IgD-negative memory B cell (primary cell): Measurements from ENCODE around the gene FAF1. TPM values are rescaled to one million over a fixed set of nuclear protein-coding genes. Genes with fewer than 3 reads are reported as not detected.
A peak's percentile ranks its signal among the peaks of the same experiment; 100 is the strongest.

Experiments used
- H3K27ac Mint-ChIP-seq, 3 donors: one replicate each; pipeline ENCODE4 v1.8.0; 2020 to 2022; ENCODE audit warnings: mild to moderate bottlenecking in 3 of 3, mixed read lengths in 3 of 3, moderate library complexity in 1 of 3
- H3K27me3 Mint-ChIP-seq: one replicate; pipeline ENCODE4 v1.8.0; 2021; ENCODE audit warnings: mixed read lengths
- H3K36me3 Mint-ChIP-seq: one replicate; pipeline ENCODE4 v1.8.0; 2020; ENCODE audit warnings: mild to moderate bottlenecking, mixed read lengths
- H3K4me1 Mint-ChIP-seq, 3 donors: one replicate each; pipeline ENCODE4 v1.8.0; 2020 to 2022; ENCODE audit warnings: mixed read lengths in 3 of 3, mild to moderate bottlenecking in 1 of 3
- H3K4me3 Mint-ChIP-seq, 4 donors: one replicate each; pipeline ENCODE4 v1.8.0; 2020 to 2022; ENCODE audit warnings: mild to moderate bottlenecking in 4 of 4, mixed read lengths in 4 of 4, moderate library complexity in 3 of 4
- H3K9me3 Mint-ChIP-seq, 3 donors: one replicate each; pipeline ENCODE4 v1.8.0; 2020 to 2021; ENCODE audit warnings: mixed read lengths in 3 of 3, mild to moderate bottlenecking in 1 of 3
- polyA plus RNA-seq: library from polyadenylated mRNA; unstranded; fragments of 300-500 nt; fragmentation: Illumina TruSeq; gene quantifications from one replicate; pipeline ENCODE4 v1.2.3, GENCODE V29; 2021

Gene FAF1
- polyA plus RNA-seq, 1 donor from 2014 or later = 26.3 TPM

DNA sequence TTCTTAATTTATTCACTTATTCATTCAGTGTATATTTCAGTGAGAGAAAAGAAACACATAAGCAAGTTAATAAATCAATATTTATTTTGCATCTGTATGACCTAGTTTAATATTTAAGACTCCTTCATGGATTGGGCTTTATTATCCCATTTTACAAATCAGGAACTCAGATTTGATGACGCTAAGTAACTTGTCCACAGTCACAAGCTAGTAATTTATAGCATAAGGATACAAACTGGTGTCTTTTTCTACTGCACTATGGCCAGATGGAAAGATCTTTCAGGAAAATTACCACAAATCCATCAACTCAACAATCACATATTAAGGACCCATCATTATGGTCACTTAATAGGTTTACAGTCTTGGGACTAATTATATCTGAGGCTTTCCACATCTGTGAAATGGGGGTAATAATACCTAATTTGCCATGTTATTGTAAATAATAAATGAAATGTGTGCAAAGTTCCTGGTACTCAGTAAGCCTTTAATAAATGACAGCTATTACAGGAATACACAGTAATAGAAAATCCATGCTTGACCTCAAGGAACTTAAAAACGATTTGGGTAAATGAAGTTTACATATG, 23.2 kb upstream of the FAF1 start:
- Mint-ChIP-seq H3K27ac (no peak overlapping the region), H3K36me3 (no peaks in the 10 kb centered on the region), H3K4me1 (peaks cover 6 to 10% (median 6%) of the 10 kb centered on the region in 3 donors), H3K4me3 (no peak overlapping the region), H3K27me3 (peaks cover 2% of the 10 kb centered on the region), H3K9me3 (no peaks in the 10 kb centered on the region)

DNA sequence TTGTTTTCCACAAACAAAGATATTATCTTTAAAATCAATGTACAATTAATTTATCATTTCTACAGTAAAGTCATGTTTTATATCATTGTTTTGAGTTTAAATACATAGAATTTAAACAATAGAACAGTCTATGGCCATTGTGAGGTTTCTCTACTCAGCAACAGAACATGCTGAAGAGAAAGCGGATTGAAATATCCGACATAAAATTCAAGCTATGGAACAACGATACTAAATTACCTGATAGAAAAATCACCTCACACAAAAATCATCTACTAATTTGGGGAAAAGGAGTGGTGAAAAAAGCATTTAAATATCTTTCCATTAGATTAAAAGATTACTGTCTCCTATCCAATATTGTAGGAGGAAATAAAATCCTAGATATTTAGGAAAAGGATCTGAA, 22.5 kb upstream of the FAF1 start:
- H3K36me3 Mint-ChIP-seq = no peaks in the 10 kb centered on the region
- H3K27ac Mint-ChIP-seq = no peak overlapping the region
- no peaks in the 10 kb centered on the region for H3K9me3 Mint-ChIP-seq
- H3K4me1 Mint-ChIP-seq = peaks cover 6 to 10% (median 6%) of the 10 kb centered on the region in 3 donors
- no peak overlapping the region for H3K4me3 Mint-ChIP-seq
- H3K27me3 Mint-ChIP-seq = peaks cover 2% of the 10 kb centered on the region

- no peaks in the 10 kb centered on the region for H3K9me3 Mint-ChIP-seq
- H3K36me3 Mint-ChIP-seq = no peaks in the 10 kb centered on the region
- peaks cover 8% of the 10 kb centered on the region for H3K27me3 Mint-ChIP-seq
- H3K4me3 Mint-ChIP-seq = no peak overlapping the region
- H3K27ac Mint-ChIP-seq = no peak overlapping the region
- H3K4me1 Mint-ChIP-seq = peaks cover 8 to 16% (median 8%) of the 10 kb centered on the region in 3 donors
Observed at GRCh38 chr1:50981741-50982140, 21.7 kb upstream of the FAF1 start.

- H3K9me3 Mint-ChIP-seq = no peaks in the 10 kb centered on the region
- no peak overlapping the region for H3K27ac Mint-ChIP-seq
- peaks cover 12 to 24% (median 15%) of the 10 kb centered on the region in 3 donors for H3K4me1 Mint-ChIP-seq
- H3K4me3 Mint-ChIP-seq = peak overlapping the region in 1 of 4 donors; percentile 52
- no peaks in the 10 kb centered on the region for H3K36me3 Mint-ChIP-seq
- peaks cover 16% of the 10 kb centered on the region for H3K27me3 Mint-ChIP-seq
Observed at GRCh38 chr1:50980505-50980904, 20.4 kb upstream of the FAF1 start.

- H3K27ac Mint-ChIP-seq = no peak overlapping the region
- H3K4me1 Mint-ChIP-seq = peaks cover 12 to 24% (median 15%) of the 10 kb centered on the region in 3 donors
- H3K9me3 Mint-ChIP-seq = no peaks in the 10 kb centered on the region
- H3K27me3 Mint-ChIP-seq = peaks cover 17% of the 10 kb centered on the region
- H3K4me3 Mint-ChIP-seq = peak overlapping the region in 1 of 4 donors; percentile 20
- no peaks in the 10 kb centered on the region for H3K36me3 Mint-ChIP-seq
Observed at GRCh38 chr1:50979937-50980336, 19.9 kb upstream of the FAF1 start.

GRCh38 chr1:50978852-50979781, 19.1 kb upstream of the FAF1 start:
- Mint-ChIP-seq H3K9me3 (no peaks in the 10 kb centered on the region), H3K4me1 (peaks cover 12 to 29% (median 15%) of the 10 kb centered on the region in 3 donors), H3K36me3 (no peaks in the 10 kb centered on the region), H3K4me3 (peak overlapping the region; percentile 72 to 97 (median 80)), H3K27me3 (peaks cover 20% of the 10 kb centered on the region), H3K27ac (peak overlapping the region in 2 of 3 donors; percentile 53 to 94)

- Mint-ChIP-seq H3K27ac (peak overlapping the region in 2 of 3 donors; percentile 53 to 94), H3K4me1 (peaks cover 12 to 37% (median 15%) of the 10 kb centered on the region in 3 donors), H3K4me3 (peak overlapping the region; percentile 72 to 97 (median 80)), H3K36me3 (no peaks in the 10 kb centered on the region), H3K9me3 (no peaks in the 10 kb centered on the region), H3K27me3 (peaks cover 22% of the 10 kb centered on the region)
Observed at GRCh38 chr1:50978144-50978851, 18.2 kb upstream of the FAF1 start.

DNA sequence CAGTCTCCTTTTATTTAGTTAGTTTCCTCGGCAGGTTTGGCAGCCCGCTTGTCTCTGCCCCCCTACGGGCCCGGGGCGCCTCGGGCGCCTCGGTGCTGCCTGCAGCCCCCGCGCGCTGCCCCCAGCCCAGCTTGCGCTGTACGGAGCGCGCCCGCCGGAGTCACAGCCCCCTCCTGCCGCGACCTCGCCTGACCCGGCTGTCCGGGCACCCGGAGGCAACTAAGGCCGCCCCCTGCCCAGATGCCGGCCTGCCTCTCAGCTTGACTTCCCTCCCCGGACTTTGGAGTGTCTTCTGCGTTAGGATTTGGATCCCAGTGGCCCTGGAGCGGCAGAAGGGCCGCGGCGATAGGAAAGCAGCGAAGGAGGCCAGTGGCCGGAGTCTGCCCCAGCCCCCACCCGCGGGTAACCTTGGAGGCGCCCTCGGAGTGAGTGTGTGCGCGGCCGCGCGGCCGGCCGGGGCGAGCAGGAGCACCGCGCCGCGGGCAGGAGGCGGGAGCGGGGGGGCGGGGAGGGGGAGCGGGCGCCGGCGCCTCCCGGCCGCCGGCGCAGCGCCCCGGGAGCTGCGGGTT, 17.6 kb upstream of the FAF1 start:
- Mint-ChIP-seq H3K4me3 (peak overlapping the region; percentile 77 to 93 (median 88)), H3K27me3 (peaks cover 22% of the 10 kb centered on the region), H3K36me3 (no peaks in the 10 kb centered on the region), H3K9me3 (no peaks in the 10 kb centered on the region), H3K27ac (peak overlapping the region in 2 of 3 donors; percentile 50 to 79), H3K4me1 (peaks cover 12 to 37% (median 15%) of the 10 kb centered on the region in 3 donors)

GRCh38 chr1:50976890-50977574, 17.0 kb upstream of the FAF1 start:
- Mint-ChIP-seq H3K4me3 (peak overlapping the region; percentile 77 to 93 (median 88)), H3K27ac (peak overlapping the region in 2 of 3 donors; percentile 50 to 79), H3K27me3 (peaks cover 22% of the 10 kb centered on the region), H3K9me3 (no peaks in the 10 kb centered on the region), H3K36me3 (no peaks in the 10 kb centered on the region), H3K4me1 (peaks cover 12 to 37% (median 15%) of the 10 kb centered on the region in 3 donors)

GRCh38 chr1:50976111-50976889, 16.2 kb upstream of the FAF1 start:
- Mint-ChIP-seq H3K9me3 (no peaks in the 10 kb centered on the region), H3K36me3 (no peaks in the 10 kb centered on the region), H3K4me1 (peaks cover 12 to 37% (median 15%) of the 10 kb centered on the region in 3 donors), H3K27me3 (peaks cover 22% of the 10 kb centered on the region), H3K4me3 (peak overlapping the region; percentile 77 to 93 (median 88)), H3K27ac (peak overlapping the region in 1 of 3 donors; percentile 79)

DNA sequence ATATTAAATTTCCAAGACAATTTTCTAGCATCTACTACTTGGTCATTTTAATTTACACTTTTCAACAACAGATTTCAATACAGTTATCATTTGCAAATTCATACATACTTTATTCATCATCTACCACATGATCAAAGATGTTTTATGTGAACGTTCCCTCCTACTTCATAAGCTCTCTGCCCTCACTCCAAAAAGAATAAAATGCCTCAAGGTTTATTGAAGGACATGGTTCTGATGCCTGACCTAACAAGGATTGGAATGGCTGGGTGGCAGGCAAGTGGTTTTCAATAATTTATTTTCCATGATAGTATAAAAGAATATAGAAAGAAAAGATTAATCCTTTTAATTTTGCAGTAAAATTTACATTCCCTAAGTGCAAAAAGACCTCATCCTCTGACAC, 15.4 kb upstream of the FAF1 start:
- Mint-ChIP-seq H3K4me1 (peaks cover 12 to 37% (median 16%) of the 10 kb centered on the region in 3 donors), H3K27ac (no peak overlapping the region), H3K9me3 (no peaks in the 10 kb centered on the region), H3K36me3 (no peaks in the 10 kb centered on the region), H3K27me3 (peaks cover 25% of the 10 kb centered on the region), H3K4me3 (peak overlapping the region in 1 of 4 donors; percentile 45)

- H3K27ac Mint-ChIP-seq = peak overlapping the region in 1 of 3 donors; percentile 67
- H3K4me1 Mint-ChIP-seq = peaks cover 14 to 43% (median 24%) of the 10 kb centered on the region in 3 donors
- H3K36me3 Mint-ChIP-seq = no peaks in the 10 kb centered on the region
- no peaks in the 10 kb centered on the region for H3K9me3 Mint-ChIP-seq
- peaks cover 33% of the 10 kb centered on the region for H3K27me3 Mint-ChIP-seq
- H3K4me3 Mint-ChIP-seq = peak overlapping the region in 1 of 4 donors; percentile 15
Observed at GRCh38 chr1:50974618-50974935, 14.5 kb upstream of the FAF1 start.

- H3K27ac Mint-ChIP-seq = peak overlapping the region in 1 of 3 donors; percentile 67
- H3K36me3 Mint-ChIP-seq = no peaks in the 10 kb centered on the region
- peaks cover 33% of the 10 kb centered on the region for H3K27me3 Mint-ChIP-seq
- peaks cover 13 to 39% (median 23%) of the 10 kb centered on the region in 3 donors for H3K4me1 Mint-ChIP-seq
- H3K4me3 Mint-ChIP-seq = peak overlapping the region in 2 of 4 donors; percentile 17 to 23
- no peaks in the 10 kb centered on the region for H3K9me3 Mint-ChIP-seq
Observed at GRCh38 chr1:50973875-50974617, 14.0 kb upstream of the FAF1 start.
